Renal cortex interstitium (tissue), 11 donors: ENCODE results near the gene GLUD2. TPM values are rescaled to one million over a fixed set of nuclear protein-coding genes. Genes with fewer than 3 reads are reported as not detected.
"Not testable (repeated sequence)": the region's sequence is repeated elsewhere in the genome, so short reads cannot be mapped to it uniquely, and the experiment has no call there.

ENCODE experiments used
- DNase-seq, 11 donors: peaks; one replicate each; pipeline ENCODE4 v3.0.0-alpha.2; 2013; ENCODE audit warnings: low read depth in 9 of 11, low spot score in 4 of 11; ENCODE audit errors: extremely low read depth in 1 of 11
- polyA plus RNA-seq, 3 donors: library from polyadenylated mRNA; unstranded; fragments of 120-200 nt; gene quantifications; one replicate each; pipeline ENCODE4 v1.2.1, GENCODE V29; 2013; ENCODE audit not compliant: insufficient read length in 3 of 3

GLUD2 gene
- polyA plus RNA-seq, 3 donors = 5.4 to 5.5 (median 5.5) TPM

DNA sequence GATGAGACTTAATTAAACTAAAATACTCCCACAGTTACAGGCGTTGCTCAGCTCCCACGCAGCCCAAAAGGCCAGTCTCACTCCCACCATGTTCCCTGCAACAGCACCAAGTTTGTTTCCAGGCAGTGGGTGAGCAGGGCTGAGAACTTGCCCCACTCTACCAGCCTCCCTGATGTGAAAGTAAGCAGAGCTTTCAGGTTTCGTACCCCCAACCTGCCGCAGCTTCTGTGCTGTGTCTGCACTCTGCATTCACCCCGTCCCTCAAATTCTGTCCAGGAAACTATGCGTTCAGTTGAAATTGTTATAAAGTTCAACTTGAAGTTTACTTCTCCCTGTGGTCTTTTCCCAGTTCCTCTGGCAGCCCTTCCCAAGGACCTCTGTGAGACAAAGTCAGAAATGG, 17.2 kb downstream of the GLUD2 start:
- DNase-seq = no peak

GRCh38 chrX:121084247-121084646, 36.8 kb downstream of the GLUD2 start:
- DNase-seq = not testable (repeated sequence)

DNA sequence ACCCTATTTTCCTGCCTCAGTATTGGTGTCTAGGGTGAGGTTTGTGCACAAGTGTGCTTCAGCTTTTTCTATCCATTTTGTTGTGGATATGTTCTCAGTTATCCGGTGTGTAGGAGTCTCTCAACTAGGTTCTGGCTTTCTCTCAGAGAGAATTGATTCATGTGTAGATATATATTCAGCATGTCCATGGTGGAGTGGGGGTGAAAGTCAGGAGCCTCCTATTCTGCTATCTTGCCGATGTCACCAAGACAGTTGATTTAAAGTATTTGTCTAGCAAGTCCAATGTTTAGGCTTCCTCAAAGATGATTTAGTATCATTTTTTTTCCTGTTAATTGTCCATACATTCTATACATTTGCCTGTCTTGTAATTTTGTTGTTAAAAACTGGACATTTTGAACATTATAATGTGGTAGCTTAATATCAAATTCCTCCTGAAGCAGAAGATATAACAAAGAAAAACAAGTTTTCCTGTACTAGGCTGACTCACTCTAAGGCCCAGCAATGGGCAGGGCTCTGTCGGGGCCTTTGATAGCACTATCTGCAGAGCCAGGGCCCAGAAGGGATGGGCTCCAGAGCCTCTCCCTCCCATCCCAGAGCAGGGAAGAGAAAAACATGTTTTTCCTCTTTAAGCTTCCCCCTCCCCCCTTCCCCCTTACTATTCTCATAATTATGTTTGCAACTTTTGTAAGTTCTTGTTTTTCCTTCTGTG, 37.6 kb downstream of the GLUD2 start:
- DNase-seq = no peak

DNA sequence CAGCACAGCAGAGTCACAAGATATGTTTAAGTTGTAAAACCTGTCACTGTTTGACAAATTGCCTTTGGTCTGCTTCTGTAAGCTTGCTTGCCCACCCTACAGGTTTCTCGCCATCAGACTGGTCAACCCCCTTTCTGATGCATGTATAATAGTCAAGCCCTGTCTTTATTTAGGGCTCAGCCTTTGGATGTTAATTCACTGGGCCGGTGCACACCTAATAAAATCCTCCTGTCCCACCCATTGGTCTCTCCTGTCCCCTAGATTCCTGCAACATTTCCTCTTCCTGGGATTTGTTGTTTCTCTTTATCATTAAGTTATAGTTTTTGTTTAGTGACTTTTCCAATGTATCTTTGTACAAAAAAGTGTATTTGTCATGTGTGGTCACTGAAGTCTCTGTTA, 38.2 kb downstream of the GLUD2 start:
- no peak for DNase-seq

DNA sequence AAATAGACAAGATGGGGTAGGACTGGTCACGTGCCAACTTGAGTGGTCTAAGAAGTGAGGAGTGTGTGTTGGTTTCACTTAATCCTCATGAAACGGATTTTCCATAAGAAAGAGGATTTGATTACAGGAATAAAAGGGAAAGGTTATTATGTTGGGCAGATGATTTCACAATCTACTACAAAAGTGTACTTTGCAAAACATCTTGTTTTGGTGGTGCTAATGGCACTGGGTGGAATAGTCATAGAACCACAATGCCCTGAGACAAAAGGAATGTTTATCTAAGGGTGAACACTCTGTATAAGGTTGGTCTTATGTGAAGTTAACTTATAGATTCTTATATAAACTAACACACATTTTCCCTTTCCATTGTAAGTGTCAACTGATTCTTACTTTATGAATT, 45.6 kb downstream of the GLUD2 start:
- no peak for DNase-seq

Other genes starting within 250 kb of the GLUD2 start
- gene CT47B1, start 171.7 kb upstream of the GLUD2 start, polyA plus RNA-seq = not detected
- gene CT47A11, start 110.5 kb upstream of the GLUD2 start, polyA plus RNA-seq = not detected
- gene CT47A10, start 105.6 kb upstream of the GLUD2 start, polyA plus RNA-seq = not detected
- gene CT47A9, start 100.7 kb upstream of the GLUD2 start, polyA plus RNA-seq = not detected
- gene CT47A8, start 95.9 kb upstream of the GLUD2 start, polyA plus RNA-seq = not detected
- gene CT47A7, start 91.0 kb upstream of the GLUD2 start, polyA plus RNA-seq = not detected
- gene CT47A6, start 86.1 kb upstream of the GLUD2 start, polyA plus RNA-seq = not detected
- not detected for gene CT47A5, start 81.3 kb upstream of the GLUD2 start, polyA plus RNA-seq
- gene CT47A4, start 76.4 kb upstream of the GLUD2 start, polyA plus RNA-seq = not detected
- gene CT47A3, start 71.5 kb upstream of the GLUD2 start, polyA plus RNA-seq = not detected
- gene CT47A2, start 66.7 kb upstream of the GLUD2 start, polyA plus RNA-seq = not detected
- not detected for gene CT47A1, start 61.9 kb upstream of the GLUD2 start, polyA plus RNA-seq